HepG2 (cell line): ENCODE measurements around the gene ADAMTS8. TPM values are rescaled to one million over a fixed set of nuclear protein-coding genes. Genes with fewer than 3 reads are reported as not detected.

Experiments
- ATAC-seq: fragments of 200-7000 bp; cut with Tn5 transposase; 3 replicates; pipeline ENCODE4 v1.9.1; 2020; ENCODE audit warnings: mild to moderate bottlenecking, moderate library complexity
- BruUV-seq: library from RNA; stranded (reverse); fragments of 400-500 nt; replicated peaks from 2 replicates; lab custom pipeline; 2021; lab: Mats Ljungman, UMichigan
- CTCF ChIA-PET: fragments of 300-600 bp; formaldehyde crosslinking; extraction: SDS; loops from one replicate; lab custom pipeline; 2021; ENCODE audit warnings: low total read pairs, inconsistent platforms, low intra/inter-chr PET ratio; lab: Yijun Ruan, JAX
- POLR2A ChIA-PET: fragments of 350-600 bp; sonication (Branson Sonifier 250); formaldehyde crosslinking; loops from one replicate; lab custom pipeline; 2020; ENCODE audit warnings: antibody characterized with exemption, inconsistent platforms; lab: Yijun Ruan, JAX
- DNase-seq: peaks from one replicate; pipeline ENCODE4 v3.0.0-alpha.2; 2015; ENCODE audit warnings: low spot score
- FAIRE-seq: peaks from 3 replicates; lab custom pipeline; 2011; peaks lifted over from hg19 to GRCh38; lab: Jason Lieb, UNC
- H2AFZ ChIP-seq: one replicate; pipeline ENCODE4 v1.6.1; 2011; ENCODE audit warnings: low read length, inconsistent platforms
- H3K27ac ChIP-seq: fragments of 300-600 bp; 3 replicates; pipeline ENCODE4 v1.8.0; 2011; ENCODE audit warnings: mixed run types, mild to moderate bottlenecking, mixed read lengths, low read length, inconsistent platforms; ENCODE audit not compliant: insufficient read depth; ENCODE audit errors: extremely low read length
- H3K27me3 ChIP-seq, 2 experiments: fragments of 200-600 bp in 1 of 2; 2 replicates in 1 of 2; 3 replicates in 1 of 2; pipeline versions ENCODE4 v1.6.0 to v1.8.0; 2011; ENCODE audit warnings: low read length in 2 of 2, mild to moderate bottlenecking in 2 of 2, moderate library complexity in 2 of 2, inconsistent platforms in 1 of 2; ENCODE audit not compliant: insufficient read depth in 2 of 2, control insufficient read depth in 1 of 2
- H3K36me3 ChIP-seq, 2 experiments: fragments of 200-600 bp in 1 of 2; replicated peaks in 1 of 2; 2 replicates in 1 of 2; 3 replicates in 1 of 2; pipeline versions ENCODE4 v1.5.1 to v1.8.0; 2011; ENCODE audit warnings: low read length in 2 of 2, inconsistent platforms in 1 of 2; ENCODE audit not compliant: insufficient read depth in 2 of 2, control insufficient read depth in 1 of 2
- H3K4me1 ChIP-seq: 2 replicates; pipeline ENCODE4 v1.5.1; 2012; ENCODE audit warnings: low read length, inconsistent platforms; ENCODE audit not compliant: insufficient read depth
- H3K4me2 ChIP-seq: 2 replicates; pipeline ENCODE4 v1.6.0; 2011; ENCODE audit warnings: low read depth, low read length, inconsistent platforms
- H3K4me3 ChIP-seq, 3 experiments: fragments of 200-600 bp in 1 of 3; sonication (generic), shearing (Covaris generic) in 1 of 3; replicated peaks in 1 of 3; 2 replicates each; pipeline ENCODE4 v1.5.1; 2011 to 2016; ENCODE audit warnings: low read length in 3 of 3, inconsistent platforms in 2 of 3, low read depth in 2 of 3, mild to moderate bottlenecking in 2 of 3, control low read depth in 1 of 3, mixed read lengths in 1 of 3; ENCODE audit not compliant: insufficient read depth in 1 of 3
- H3K79me2 ChIP-seq: one replicate; pipeline ENCODE4 v1.6.1; 2011; ENCODE audit warnings: low read length, inconsistent platforms; ENCODE audit not compliant: insufficient read depth
- H3K9ac ChIP-seq: 2 replicates; pipeline ENCODE4 v1.6.0; 2011; ENCODE audit warnings: mild to moderate bottlenecking, low read depth, low read length, inconsistent platforms; ENCODE audit not compliant: insufficient read depth
- H3K9me3 ChIP-seq: 2 replicates; pipeline ENCODE4 v1.5.1; 2012; ENCODE audit warnings: mild to moderate bottlenecking, low read length
- H4K20me1 ChIP-seq: 2 replicates; pipeline ENCODE4 v1.6.0; 2011; ENCODE audit warnings: inconsistent platforms, mild to moderate bottlenecking, low read length, moderate library complexity; ENCODE audit not compliant: insufficient read depth
- ELF1 ChIP-seq: sonication (generic); formaldehyde crosslinking; IDR thresholded peaks from 2 replicates; pipeline ENCODE4 v1.4.0; 2020; ENCODE audit warnings: missing genetic modification reagents
- FOXK1 ChIP-seq: sonication (generic); formaldehyde crosslinking; IDR thresholded peaks from 2 replicates; pipeline ENCODE4 v1.4.0; 2020; ENCODE audit warnings: low read depth, missing genetic modification reagents, borderline replicate concordance
- GZF1 ChIP-seq: sonication (generic); formaldehyde crosslinking; IDR thresholded peaks from 2 replicates; pipeline ENCODE4 v1.5.1; 2020; ENCODE audit warnings: mild to moderate bottlenecking, missing genetic modification reagents
- HNF1B ChIP-seq: sonication (generic); formaldehyde crosslinking; IDR thresholded peaks from 2 replicates; pipeline ENCODE4 v1.5.1; 2020; ENCODE audit warnings: mild to moderate bottlenecking, moderate library complexity, missing genetic modification reagents
- HOXA7 ChIP-seq: sonication (generic); formaldehyde crosslinking; IDR thresholded peaks from 2 replicates; pipeline ENCODE4 v1.8.1; 2022; ENCODE audit warnings: mild to moderate bottlenecking, missing genetic modification reagents, moderate library complexity
- MTA3 ChIP-seq: sonication (generic); formaldehyde crosslinking; IDR thresholded peaks from 2 replicates; pipeline ENCODE4 v1.4.0; 2020; ENCODE audit warnings: missing genetic modification reagents
- MYC ChIP-seq: sonication (generic); formaldehyde crosslinking; IDR thresholded peaks from 2 replicates; pipeline ENCODE4 v1.9.0; 2021; ENCODE audit warnings: missing genetic modification reagents, borderline replicate concordance
- SKI ChIP-seq: fragments of 450-650 bp; IDR thresholded peaks from one replicate; pipeline ENCODE4 v1.6.1; 2018; ENCODE audit warnings: mild to moderate bottlenecking; ENCODE audit not compliant: partially characterized antibody
- TAF15 ChIP-seq: fragments of 200-400 bp; formaldehyde crosslinking; IDR thresholded peaks from one replicate; pipeline ENCODE4 v1.6.1; 2018; ENCODE audit warnings: mild to moderate bottlenecking, low read depth, low read length; ENCODE audit not compliant: poor library complexity, severe bottlenecking
- ZMYM2 ChIP-seq: sonication (generic); formaldehyde crosslinking; IDR thresholded peaks from 2 replicates; pipeline ENCODE4 v1.8.0; 2022; ENCODE audit warnings: mild to moderate bottlenecking, missing genetic modification reagents
- ZNF234 ChIP-seq: sonication (generic); formaldehyde crosslinking; conservative IDR thresholded peaks from 2 replicates; pipeline ENCODE4 v1.5.1; 2020; ENCODE audit warnings: mild to moderate bottlenecking, missing genetic modification reagents
- ZNF296 ChIP-seq: sonication (generic); formaldehyde crosslinking; conservative IDR thresholded peaks from 2 replicates; pipeline ENCODE4 v1.5.0; 2020; ENCODE audit warnings: mild to moderate bottlenecking, missing genetic modification reagents
- ZNF672 ChIP-seq: sonication (generic); formaldehyde crosslinking; IDR thresholded peaks from 2 replicates; pipeline ENCODE4 v1.8.1; 2022; ENCODE audit warnings: missing genetic modification reagents
- ZNF816 ChIP-seq: sonication (generic); formaldehyde crosslinking; IDR thresholded peaks from 2 replicates; pipeline ENCODE4 v1.8.0; 2022; ENCODE audit warnings: missing genetic modification reagents, mild to moderate bottlenecking, borderline replicate concordance
- WGBS: methylation state at CpG from one replicate; pipeline ENCODE4 v1.1.6; 2017; ENCODE audit warnings: low lambda C conversion rate; 5-methylcytosine and 5-hydroxymethylcytosine counted together
- in situ Hi-C: cut with HindIII; loops from 2 replicates; pipeline ENCODE4 v1.10.0; 2017; ENCODE audit warnings: low pct_unique_long_range_greater_than_20kb; ENCODE audit not compliant: extremely low pct_ligation_motif_present
- intact Hi-C: fragments of 100-400 bp; cut with micrococcal nuclease; formaldehyde crosslinking; loops from one replicate; pipeline ENCODE4 v1.10.0; 2022; ENCODE audit not compliant: unreplicated experiment
- polyA plus RNA-seq, 8 experiments: library from polyadenylated mRNA; depleted of rRNA in 3 of 8; stranded (reverse) in 7 of 8; unstranded in 1 of 8; fragments of >200 nt; fragmentation: Illumina TruSeq in 4 of 8; extraction: Trizol in 4 of 8; gene quantifications; 2 replicates each; pipeline versions ENCODE4 v1.2.1 to v1.2.3, GENCODE V29; 2011 to 2016; ENCODE audit warnings: low read depth in 4 of 8, missing spikeins in 1 of 8, mixed read lengths in 1 of 8; ENCODE audit not compliant: insufficient read depth in 1 of 8
- total RNA-seq, 5 experiments: library from RNA; depleted of rRNA; stranded (reverse); fragments of >200 nt; fragmentation: Illumina TruSeq; extraction: Trizol; gene quantifications; 2 replicates each; pipeline ENCODE4 v1.2.3, GENCODE V29; 2016; ENCODE audit warnings: low read depth in 1 of 5
- TF ChIP-seq, protein P1 (sequence below): sonication (generic); formaldehyde crosslinking; IDR thresholded peaks from 2 replicates; pipeline ENCODE4 v1.5.0; 2020; ENCODE audit warnings: mild to moderate bottlenecking, missing genetic modification reagents, borderline replicate concordance
- TF ChIP-seq, protein P2 (sequence below): sonication (generic); formaldehyde crosslinking; IDR thresholded peaks from 2 replicates; pipeline ENCODE4 v1.5.0; 2020; ENCODE audit warnings: mild to moderate bottlenecking, missing genetic modification reagents

The ADAMTS8 gene
- total and polyA plus RNA-seq, 2 of the 13 experiments (the other 11 are each of a cell fraction or from before 2014, with no cell fraction given): not detected

- peaks cover 0 to 8% of the 10 kb centered on the region in 2 experiments; a peak in 1 of 5 replicates for H3K27me3 ChIP-seq
- CTCF ChIA-PET: interaction anchor here (5.8 to 7.7 kb wide), 2 partner anchors 424 to 458 kb away, joined by 113 to 255 read pairs; no protein-coding TSS in a partner anchor
- WGBS: 10% methylated on average over 3 of the region's 3 CpGs
- no peaks in the 10 kb centered on the region for H3K4me1 ChIP-seq
- H3K79me2 ChIP-seq: no peaks in the 10 kb centered on the region
- no peak overlapping the region for H3K4me3 ChIP-seq
- POLR2A ChIA-PET: no interaction called here
- ATAC-seq (no peak), FAIRE-seq (no peak), DNase-seq (no peak)
- H3K36me3 ChIP-seq: no peaks in the 10 kb centered on the region
- no TSS peak for BruUV-seq
- no peaks in the 10 kb centered on the region for H3K9me3 ChIP-seq
- no peaks in the 10 kb centered on the region for H4K20me1 ChIP-seq
- in situ Hi-C loops (loop anchor here (5.0 to 10.0 kb wide), 2 partner anchors 389 to 431 kb away; no protein-coding TSS in a partner anchor), intact Hi-C loops (no loop called here)
- no peak overlapping the region for H2AFZ ChIP-seq
- H3K27ac ChIP-seq: no peak overlapping the region
- H3K4me2 ChIP-seq: no peak overlapping the region
- H3K9ac ChIP-seq: no peak overlapping the region
- no peak for TF ChIP-seq HOXA7 (CRISPR knock-in tag)
- no peak for TF ChIP-seq ZNF234 (CRISPR knock-in tag)
- TF ChIP-seq, protein P1, sequence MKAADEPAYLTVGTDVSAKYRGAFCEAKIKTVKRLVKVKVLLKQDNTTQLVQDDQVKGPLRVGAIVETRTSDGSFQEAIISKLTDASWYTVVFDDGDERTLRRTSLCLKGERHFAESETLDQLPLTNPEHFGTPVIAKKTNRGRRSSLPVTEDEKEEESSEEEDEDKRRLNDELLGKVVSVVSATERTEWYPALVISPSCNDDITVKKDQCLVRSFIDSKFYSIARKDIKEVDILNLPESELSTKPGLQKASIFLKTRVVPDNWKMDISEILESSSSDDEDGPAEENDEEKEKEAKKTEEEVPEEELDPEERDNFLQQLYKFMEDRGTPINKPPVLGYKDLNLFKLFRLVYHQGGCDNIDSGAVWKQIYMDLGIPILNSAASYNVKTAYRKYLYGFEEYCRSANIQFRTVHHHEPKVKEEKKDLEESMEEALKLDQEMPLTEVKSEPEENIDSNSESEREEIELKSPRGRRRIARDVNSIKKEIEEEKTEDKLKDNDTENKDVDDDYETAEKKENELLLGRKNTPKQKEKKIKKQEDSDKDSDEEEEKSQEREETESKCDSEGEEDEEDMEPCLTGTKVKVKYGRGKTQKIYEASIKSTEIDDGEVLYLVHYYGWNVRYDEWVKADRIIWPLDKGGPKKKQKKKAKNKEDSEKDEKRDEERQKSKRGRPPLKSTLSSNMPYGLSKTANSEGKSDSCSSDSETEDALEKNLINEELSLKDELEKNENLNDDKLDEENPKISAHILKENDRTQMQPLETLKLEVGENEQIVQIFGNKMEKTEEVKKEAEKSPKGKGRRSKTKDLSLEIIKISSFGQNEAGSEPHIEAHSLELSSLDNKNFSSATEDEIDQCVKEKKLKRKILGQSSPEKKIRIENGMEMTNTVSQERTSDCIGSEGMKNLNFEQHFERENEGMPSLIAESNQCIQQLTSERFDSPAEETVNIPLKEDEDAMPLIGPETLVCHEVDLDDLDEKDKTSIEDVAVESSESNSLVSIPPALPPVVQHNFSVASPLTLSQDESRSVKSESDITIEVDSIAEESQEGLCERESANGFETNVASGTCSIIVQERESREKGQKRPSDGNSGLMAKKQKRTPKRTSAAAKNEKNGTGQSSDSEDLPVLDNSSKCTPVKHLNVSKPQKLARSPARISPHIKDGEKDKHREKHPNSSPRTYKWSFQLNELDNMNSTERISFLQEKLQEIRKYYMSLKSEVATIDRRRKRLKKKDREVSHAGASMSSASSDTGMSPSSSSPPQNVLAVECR (CRISPR knock-in tag): no peak
- no peak for TF ChIP-seq HNF1B (CRISPR knock-in tag)
- TF ChIP-seq TAF15: no peak
- no peak for TF ChIP-seq ELF1
- no peak for TF ChIP-seq SKI
- no peak for TF ChIP-seq ZMYM2 (CRISPR knock-in tag)
- TF ChIP-seq, protein P2, sequence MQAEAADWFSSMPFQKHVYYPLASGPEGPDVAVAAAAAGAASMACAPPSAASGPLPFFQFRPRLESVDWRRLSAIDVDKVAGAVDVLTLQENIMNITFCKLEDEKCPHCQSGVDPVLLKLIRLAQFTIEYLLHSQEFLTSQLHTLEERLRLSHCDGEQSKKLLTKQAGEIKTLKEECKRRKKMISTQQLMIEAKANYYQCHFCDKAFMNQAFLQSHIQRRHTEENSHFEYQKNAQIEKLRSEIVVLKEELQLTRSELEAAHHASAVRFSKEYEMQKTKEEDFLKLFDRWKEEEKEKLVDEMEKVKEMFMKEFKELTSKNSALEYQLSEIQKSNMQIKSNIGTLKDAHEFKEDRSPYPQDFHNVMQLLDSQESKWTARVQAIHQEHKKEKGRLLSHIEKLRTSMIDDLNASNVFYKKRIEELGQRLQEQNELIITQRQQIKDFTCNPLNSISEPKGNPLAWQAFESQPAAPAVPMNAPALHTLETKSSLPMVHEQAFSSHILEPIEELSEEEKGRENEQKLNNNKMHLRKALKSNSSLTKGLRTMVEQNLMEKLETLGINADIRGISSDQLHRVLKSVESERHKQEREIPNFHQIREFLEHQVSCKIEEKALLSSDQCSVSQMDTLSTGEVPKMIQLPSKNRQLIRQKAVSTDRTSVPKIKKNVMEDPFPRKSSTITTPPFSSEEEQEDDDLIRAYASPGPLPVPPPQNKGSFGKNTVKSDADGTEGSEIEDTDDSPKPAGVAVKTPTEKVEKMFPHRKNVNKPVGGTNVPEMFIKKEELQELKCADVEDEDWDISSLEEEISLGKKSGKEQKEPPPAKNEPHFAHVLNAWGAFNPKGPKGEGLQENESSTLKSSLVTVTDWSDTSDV: no peak
- no peak for TF ChIP-seq GZF1 (CRISPR knock-in tag)
- no peak for TF ChIP-seq MYC (CRISPR knock-in tag)
- no peak for TF ChIP-seq ZNF296 (CRISPR knock-in tag)
- TF ChIP-seq ZNF672 (CRISPR knock-in tag): no peak
- no peak for TF ChIP-seq FOXK1 (CRISPR knock-in tag)
- TF ChIP-seq ZNF816 (CRISPR knock-in tag): no peak
- no peak for TF ChIP-seq MTA3 (CRISPR knock-in tag)
These were observed 7.8 kb upstream of the ADAMTS8 start for GRCh38 chr11:130436171-130436570.
